ENCODE results near the gene TGFB1. TPM values are rescaled to one million over a fixed set of nuclear protein-coding genes. Genes with fewer than 3 reads are reported as not detected.

TGFB1 gene
- total and polyA plus RNA-seq, 2 of the 13 experiments (the other 11 are each of a cell fraction or from before 2014, with no cell fraction given) = 4.1 to 5.4 TPM

- POLR2A ChIA-PET = no interaction called here
- Histone ChIP-seq H3K4me3 (replicated peaks in 1 of 3; ENCODE audit: insufficient read depth in 1 of 3, low read depth in 2 of 3, low read length in 3 of 3) (no peak overlapping the region), H2AFZ (ENCODE audit: low read length) (no peak overlapping the region), H4K20me1 (ENCODE audit: insufficient read depth, low read length) (no peaks in the 10 kb centered on the region), H3K4me2 (ENCODE audit: low read depth, low read length) (no peak overlapping the region), H3K9ac (ENCODE audit: insufficient read depth, low read depth, low read length) (no peak overlapping the region), H3K27me3 (ENCODE audit: control insufficient read depth in 1 of 2, insufficient read depth in 2 of 2, low read length in 2 of 2) (no peaks in the 10 kb centered on the region; a peak in 1 of 5 replicates), H3K27ac (ENCODE audit: extremely low read length, insufficient read depth, low read length) (no peak overlapping the region), H3K9me3 (ENCODE audit: low read length) (no peaks in the 10 kb centered on the region), H3K36me3 (replicated peaks in 1 of 2; ENCODE audit: control insufficient read depth in 1 of 2, insufficient read depth in 2 of 2, low read length in 2 of 2) (no peaks in the 10 kb centered on the region), H3K79me2 (ENCODE audit: insufficient read depth, low read length) (peaks cover 21% of the 10 kb centered on the region), H3K4me1 (ENCODE audit: insufficient read depth, low read length) (peaks cover 9% of the 10 kb centered on the region)
- FAIRE-seq (no peak), DNase-seq (ENCODE audit: low spot score) (no peak), ATAC-seq (no peak)
- TF ChIP-seq ZNF564 (CRISPR knock-in tag; IDR thresholded peaks at IDR 0.05) (no peak), ZNF318 (CRISPR knock-in tag; IDR thresholded peaks at IDR 0.05) (no peak), ZNF841 (CRISPR knock-in tag; IDR thresholded peaks at IDR 0.05; ENCODE audit: borderline replicate concordance) (no peak), KLF9 (CRISPR knock-in tag; IDR thresholded peaks at IDR 0.05; ENCODE audit: low read depth) (no peak)
- 92% methylated on average over 4 of the region's 4 CpGs for WGBS (ENCODE audit: low lambda C conversion rate)
- intact Hi-C loops (cut with micrococcal nuclease; ENCODE audit: unreplicated experiment) = no loop called here
- CTCF ChIA-PET (ENCODE audit: low intra/inter-chr PET ratio, low total read pairs) = no interaction called here
- BruUV-seq (replicated peaks) = no TSS peak
- in situ Hi-C loops (cut with HindIII; ENCODE audit: extremely low pct_ligation_motif_present, low pct_unique_long_range_greater_than_20kb) = no loop called here
These were observed 47.8 kb upstream of the TGFB1 start for GRCh38 chr19:41401483-41401882.

Measured in HepG2 (cell line).